NCI-H748 (cell line): ENCODE data around the gene ZRANB1.

Experiments used
- DNase-seq: peaks from one replicate; lab custom pipeline; 2025; ENCODE audit not compliant: unreplicated experiment; lab: John Stamatoyannopoulos, UW

Gene ZRANB1

DNA sequence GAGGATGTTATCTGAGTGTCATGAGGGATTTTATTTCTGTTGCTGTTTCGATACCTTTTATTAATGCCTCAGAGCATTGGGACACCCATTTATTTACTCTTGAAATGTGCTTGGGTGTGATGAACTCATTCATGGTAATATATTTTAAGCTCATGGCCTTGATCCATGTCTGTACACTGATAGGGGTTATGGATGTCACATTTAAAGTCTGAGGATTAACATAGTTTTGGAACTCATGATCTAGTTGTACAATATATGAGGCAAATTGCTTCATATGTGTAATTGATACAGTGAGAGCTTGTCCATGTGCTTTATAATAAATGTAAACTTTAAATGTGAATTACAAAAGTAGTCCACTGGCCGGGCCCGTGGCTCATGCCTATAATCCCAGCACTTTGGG is 23.0 kb upstream of the ZRANB1 start:
- DNase-seq, result no peak

DNA sequence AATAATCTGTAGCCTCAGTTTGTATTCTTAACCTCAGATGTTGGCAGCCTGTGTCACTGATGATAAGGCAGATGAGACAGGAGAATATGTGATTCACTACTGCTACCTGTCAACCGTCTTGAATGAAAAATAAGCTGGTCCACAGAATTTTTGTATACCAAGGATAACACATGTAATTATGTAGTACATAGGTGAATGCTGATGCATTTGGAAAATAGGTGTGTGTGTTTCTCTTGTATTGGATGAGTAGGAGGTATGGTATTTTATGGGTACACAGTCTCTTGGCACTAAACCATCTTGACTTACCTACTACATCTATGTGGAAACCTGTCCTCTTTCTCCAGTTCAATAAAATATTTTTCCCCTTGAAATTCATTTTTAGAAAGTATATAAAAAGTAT is 20.7 kb upstream of the ZRANB1 start:
- DNase-seq, result no peak

DNA sequence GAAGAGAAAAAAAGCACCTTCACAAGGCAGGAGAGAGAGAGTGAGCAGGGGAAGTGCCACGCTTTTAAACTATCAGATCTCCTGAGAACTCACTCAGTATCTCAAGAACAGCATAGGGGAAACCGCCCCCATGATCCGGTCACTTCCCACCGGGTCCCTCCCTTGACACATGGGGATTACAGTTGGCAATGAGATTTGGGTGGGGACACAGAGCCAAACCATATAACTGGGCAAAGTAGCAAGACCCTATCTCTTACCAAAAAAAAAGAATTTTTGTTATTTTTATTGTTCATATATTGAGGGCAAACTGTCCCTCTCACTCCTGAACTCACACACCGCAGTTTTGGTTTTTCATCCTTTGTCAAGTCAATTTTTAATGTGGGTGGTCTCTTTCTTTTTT is 18.2 kb upstream of the ZRANB1 start:
- DNase-seq, result no peak

DNA sequence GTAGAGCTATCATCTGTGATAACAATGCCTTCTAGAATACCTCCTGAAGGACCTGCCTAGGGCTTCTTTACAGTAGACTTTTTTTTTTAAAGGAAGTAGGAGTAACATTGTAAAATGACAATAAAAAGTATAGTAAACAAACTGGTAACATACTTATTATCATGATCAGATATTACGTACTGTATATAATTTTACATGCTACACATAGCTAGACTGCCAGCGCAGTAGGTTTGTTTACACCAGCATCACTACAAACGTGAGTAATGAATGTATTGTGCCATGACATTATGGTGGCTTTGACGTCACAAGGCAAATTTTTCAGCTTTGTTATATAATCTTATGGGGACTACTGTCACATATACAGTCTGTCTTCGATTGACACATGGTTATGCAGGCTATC is 15.4 kb upstream of the ZRANB1 start:
- DNase-seq, result no peak

DNA sequence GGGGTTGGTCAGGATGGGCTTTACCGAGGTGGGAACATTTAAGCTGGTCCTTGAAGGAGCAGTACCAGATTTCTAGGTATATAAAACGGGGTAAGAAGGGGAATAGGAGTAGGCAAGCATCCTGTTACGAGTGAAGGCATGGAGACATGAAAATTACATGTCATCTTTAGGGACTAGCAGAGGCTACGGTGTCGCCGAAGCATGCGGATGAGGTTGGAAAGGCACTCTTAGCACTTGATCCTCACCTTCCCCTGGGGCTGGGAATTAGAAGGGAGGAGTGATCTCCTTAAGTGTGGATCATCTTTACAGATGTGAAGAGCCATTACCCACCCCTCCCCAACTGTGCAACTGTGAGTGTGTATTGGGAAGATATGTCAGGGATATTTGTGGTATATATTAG is 13.8 kb upstream of the ZRANB1 start:
- DNase-seq, result no peak

DNA sequence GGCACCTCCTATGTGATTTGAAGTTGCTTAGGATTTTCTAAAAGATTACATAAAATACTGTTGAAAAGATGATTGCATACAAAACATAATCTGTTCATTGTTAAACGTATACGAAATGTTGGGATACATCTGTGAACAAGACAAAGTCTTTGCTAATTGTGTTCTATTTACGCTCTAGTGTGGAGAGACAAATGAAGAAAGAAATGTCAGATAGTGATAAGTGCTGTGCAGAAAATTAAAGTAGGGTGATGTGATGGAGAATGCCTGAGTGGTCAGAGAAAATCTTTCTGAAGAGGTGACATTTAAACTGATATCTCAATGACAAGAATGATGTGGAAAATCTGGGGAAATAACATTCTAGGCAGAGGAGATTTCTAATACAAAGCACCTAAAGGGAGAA is 13.4 kb upstream of the ZRANB1 start:
- DNase-seq, result no peak

DNA sequence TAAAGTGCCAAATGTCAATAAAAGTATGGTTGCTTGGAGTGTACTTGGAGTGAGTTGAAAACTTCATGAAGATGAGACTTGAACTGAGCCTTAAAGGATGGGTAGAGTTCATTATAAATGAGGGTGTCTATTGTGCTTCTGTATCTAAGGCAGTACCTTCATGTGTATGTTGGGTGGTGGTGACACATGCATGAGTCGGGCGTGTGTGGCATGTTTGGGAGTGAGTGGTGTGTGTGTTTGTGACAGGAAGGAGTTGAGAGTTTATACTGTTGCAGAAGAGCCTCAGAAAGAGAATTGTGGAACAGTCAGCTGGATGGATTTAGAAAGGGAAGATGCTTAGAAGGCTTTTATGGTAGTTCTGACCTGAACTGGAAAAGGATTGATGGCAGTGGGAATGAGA is 6.0 kb upstream of the ZRANB1 start:
- DNase-seq, result no peak

DNA sequence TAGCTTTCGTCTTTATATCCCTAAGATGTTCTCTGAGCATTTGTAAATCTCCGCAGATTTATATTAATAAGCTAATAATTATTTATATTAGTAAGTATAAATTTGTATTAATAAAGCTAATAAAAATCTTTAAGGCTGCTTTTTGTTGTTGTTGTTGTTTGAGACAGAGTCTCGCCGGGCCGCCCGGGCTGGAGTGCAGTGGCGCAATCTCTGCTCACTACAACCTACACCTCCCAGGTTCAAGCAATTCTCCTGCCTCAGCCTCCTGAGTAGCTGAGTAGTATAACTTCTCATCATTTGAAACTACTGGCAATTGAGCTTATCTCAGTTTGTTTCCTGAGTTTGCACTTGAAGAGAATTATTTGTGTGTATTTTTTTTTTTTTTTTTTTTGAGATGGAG is 5.1 kb upstream of the ZRANB1 start:
- no peak for DNase-seq

DNA sequence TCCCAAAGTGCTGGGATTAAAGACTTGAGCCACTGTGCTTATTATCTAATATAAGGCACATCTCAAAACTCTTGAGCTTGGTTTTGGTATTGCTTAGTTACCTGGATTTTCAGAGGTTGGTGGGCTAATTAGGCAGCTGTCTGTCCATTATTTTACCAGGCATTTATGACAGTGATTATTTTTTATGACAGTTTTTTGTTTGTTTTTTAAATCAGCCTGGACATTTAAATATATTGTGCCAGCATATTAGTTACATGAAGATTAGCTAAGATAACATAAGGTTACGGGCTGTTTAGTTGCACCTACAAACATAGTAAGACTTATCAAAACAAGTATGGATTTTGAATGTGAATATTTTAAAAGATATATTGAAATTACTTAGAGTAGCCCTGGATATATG is 2.6 kb upstream of the ZRANB1 start:
- peak; percentile 35 for DNase-seq

DNA sequence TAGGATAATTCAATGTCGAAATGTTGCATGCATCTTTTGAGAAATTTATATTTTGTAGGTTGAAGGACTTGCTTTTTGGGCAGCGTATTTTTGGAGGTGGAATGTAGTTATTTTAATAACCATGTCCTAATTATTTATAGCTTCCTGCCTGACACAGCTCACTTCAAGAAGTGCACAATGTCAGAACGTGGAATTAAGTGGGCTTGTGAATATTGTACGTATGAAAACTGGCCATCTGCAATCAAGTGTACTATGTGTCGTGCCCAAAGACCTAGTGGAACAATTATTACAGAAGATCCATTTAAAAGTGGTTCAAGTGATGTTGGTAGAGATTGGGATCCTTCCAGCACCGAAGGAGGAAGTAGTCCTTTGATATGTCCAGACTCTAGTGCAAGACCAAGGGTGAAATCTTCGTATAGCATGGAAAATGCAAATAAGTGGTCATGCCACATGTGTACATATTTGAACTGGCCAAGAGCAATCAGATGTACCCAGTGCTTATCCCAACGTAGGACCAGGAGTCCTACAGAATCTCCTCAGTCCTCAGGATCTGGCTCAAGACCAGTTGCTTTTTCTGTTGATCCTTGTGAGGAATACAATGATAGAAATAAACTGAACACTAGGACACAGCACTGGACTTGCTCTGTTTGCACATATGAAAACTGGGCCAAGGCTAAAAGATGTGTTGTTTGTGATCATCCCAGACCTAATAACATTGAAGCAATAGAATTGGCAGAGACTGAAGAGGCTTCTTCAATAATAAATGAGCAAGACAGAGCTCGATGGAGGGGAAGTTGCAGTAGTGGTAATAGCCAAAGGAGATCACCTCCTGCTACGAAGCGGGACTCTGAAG is 620 bp downstream of the ZRANB1 start:
- DNase-seq, result no peak

DNA sequence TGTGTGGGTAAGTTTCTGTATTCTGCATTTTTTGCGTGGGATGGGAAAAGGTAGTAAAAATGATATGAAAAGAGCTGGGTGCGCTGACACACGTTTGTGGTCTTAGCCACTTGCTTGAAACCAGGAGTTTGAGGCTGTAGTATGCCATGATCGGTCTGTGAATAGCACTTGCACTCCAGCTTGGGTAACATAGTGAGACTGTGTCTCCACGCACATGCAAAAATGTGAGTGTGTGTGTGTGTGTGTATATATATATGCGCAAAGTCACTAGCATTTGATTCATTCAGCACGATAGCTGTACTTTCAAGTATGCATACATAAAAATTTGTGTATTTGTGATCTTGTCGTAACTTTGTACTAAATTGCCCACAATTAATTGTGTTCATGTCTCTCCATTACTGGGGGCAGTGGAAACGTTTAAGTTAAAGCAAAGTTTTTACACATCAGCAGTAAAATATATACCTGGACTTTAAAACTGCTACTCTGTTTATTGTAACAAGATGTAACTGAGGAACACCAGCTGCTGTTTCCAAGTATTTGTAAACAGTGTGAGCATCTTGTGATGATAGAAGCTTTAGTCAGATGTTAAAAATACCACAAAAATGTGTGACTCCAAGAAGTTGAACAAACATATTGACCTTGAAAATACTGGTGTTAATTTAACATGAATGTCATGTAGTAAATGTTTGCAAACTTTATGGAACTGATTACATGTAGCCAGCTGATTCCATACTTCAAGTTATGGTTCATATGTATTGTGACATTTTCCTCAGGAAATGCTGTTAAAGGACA is 1.6 kb downstream of the ZRANB1 start:
- DNase-seq, result no peak

DNA sequence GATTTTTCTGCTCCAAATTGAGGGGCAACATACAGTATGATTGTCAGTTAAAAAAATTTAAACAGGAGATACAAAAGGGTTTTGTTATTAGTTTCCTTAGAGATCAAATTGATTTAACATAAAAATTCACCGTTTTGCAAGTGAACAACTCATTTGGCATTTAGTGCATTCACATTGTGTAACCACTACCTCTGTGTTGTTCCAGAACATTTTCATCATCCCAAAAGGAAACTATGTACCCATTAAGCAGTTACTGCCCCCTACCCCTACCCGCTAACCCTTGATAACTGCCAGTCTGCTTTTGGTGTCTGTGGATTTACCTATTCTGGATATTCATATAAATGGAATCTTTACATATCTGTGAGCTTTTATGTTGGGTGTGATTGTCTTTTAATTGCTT is 3.1 kb downstream of the ZRANB1 start:
- no peak for DNase-seq

DNA sequence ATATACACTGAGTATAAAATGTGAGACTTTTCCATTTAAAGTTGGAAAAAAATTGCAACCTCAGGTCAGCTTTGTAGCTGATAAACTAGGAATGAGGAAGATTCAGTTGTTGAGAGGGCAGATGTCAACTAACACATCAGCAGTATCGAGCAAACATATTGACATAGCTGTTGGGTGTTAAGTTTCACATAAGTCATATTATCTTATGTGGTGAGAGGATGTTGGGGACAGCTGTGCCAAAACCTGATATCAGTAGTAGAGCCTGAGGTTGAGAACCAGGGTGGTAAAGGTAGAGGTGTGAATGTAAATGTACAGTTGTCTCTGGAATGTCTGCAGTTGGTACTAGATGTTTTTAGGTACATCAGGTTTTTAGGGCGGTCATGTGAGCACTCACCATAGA is 5.0 kb downstream of the ZRANB1 start:
- DNase-seq, result peak; percentile 79

DNA sequence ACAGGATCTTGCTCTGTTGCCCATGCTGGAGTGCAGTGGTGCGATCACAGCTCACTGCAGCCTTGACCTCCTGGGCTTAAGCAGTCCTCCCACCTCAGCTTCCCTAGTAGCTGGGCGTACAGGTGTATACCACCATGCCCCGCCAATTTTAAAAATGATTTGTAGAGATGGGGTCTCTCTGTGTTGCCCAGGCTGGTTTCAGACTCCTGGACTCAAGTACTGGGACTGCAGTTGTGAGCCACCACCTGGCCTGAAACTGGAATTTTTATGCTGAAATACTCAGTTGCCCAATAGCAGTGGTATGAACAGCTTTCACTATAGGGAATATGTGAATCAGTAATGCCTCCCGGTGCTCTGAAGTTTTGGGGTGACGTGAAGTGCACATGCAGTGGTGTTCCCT is 7.6 kb downstream of the ZRANB1 start:
- no peak for DNase-seq

DNA sequence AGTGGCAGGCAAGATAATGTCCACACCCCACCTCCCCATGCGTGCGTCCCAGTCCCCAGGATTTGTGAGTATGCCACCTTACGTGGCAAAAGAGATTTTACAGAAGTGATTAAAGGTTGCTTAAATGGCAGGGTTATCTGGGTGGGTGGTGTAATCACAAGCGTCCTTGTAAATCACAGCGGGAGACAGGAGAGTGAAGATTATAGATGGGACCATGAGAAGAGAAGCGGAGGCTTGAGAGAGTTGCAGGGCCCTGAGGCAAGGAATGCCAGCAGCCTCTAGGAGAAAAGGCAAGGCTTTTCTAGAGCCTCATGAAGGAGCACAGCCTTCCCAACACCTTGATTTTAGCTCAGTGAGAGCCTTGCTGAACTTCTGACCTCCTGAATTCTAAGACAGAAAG is 10.2 kb downstream of the ZRANB1 start:
- no peak for DNase-seq

DNA sequence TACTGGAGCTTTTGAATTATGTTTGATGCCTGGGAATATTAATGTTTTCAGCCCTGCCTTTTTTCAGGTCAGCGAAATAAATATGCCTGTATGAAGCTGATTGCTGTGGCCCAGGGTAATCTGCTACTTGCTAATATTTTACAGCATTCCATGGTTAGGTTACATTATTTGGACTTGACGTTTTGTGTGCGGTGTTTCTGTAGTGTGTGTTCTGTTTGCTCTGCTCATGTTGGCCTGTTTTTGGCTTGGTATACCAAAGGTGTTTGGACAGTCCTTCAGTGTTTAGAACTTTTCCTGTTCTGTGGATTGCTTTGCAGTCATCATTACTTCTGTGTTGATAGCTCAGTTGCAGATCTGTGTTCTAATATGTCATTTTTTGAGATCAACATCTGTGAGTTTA is 11.5 kb downstream of the ZRANB1 start:
- DNase-seq, result no peak

DNA sequence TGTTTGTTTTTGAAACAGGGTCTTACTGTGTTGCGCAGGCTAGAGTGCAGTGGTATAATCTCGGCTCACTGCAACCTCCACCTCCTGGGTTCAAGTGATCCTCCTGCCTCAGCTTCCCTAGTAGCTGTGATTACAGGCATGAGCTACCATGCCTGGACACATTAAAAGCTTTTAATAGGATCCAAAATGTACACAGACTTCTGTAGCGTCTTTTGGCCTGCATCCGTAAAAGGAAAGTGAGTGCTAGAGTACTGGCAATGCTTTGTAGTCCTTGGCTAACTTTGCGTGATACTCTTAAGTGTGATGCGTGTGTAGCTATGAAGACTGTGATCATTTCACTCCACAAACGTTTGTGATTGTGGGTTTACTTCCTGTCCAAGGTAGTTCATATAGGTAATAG is 13.3 kb downstream of the ZRANB1 start:
- DNase-seq, result no peak

DNA sequence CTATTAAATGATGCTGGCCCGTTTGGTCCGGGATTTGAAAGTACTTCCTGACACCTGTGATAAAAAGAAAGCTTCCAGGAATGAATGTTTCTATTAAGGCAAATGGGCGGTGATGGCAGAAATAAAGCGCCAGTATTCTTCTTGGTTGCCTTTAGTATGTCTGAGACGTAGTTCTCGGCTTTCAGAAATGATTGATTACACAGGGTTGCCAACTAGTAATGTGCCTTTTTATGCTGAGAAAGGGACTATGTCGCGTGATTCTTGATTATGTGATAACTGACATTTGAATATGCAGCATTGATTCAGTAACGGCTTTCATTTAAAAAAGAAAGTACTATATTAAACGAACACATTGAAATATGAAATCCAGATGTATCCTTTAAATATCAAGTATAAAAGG is 13.9 kb downstream of the ZRANB1 start:
- DNase-seq, result no peak

DNA sequence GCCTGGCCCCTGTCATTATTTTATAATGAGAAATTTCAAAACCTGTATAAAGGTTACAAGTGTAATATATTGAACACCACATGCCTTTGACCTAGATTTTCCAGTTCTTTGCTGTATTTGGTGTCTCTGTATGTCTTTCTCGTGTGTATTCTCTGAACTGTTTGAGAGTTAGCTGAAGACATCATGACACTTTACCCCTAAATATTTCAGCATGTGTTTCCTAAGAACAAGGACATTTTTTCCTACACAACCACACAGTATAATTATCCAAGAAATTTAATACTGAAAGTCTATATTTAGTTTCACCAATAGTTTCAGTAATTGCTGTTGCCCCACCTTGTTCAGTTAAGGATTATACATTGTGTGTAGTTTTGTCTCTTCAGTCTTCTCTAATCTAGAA is 14.8 kb downstream of the ZRANB1 start:
- DNase-seq, result no peak

DNA sequence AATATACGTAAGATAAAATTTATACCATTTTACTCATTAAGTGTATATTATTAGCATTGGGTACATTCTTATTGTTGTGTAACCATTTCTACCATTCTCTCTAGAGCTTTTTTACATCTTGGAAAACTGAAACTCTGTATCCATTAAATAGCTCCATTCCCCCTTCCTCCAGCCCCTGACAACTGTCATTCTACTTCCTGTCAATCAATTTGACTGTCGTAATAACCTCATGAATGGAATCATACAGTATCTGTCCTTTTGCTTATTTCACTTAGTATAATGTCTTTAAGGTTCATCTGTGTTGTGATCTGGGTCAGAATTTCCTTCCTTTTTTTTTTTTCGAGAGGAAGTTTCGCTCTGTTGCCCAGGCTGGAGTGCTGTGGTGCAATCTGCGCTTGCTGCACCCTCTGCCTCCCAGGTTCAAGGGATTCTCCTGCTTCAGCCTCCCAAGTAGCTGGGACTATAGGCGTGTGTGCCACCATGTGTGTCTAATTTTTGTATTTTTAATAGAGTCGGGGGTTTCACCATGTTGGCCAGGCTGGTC is 15.6 kb downstream of the ZRANB1 start:
- DNase-seq, result no peak

DNA sequence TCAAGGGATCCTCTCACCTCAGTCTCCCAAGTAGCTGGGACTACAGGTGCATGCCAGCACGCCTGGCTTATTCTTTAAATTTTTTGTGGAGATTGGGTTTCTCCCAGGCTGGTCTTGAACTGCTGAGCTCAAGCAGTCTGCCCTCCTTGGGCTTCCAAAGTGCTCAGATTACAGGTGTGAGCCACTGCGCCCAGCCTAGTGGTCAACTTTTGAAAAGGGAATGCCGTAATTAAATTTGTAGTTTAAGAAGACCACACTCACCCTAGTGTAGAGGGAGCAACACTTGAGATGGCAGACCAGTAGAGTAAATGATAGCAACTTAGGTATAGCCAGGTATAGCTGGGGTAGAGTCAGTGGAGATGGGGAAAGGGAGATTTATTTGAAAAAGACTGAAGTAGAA is 17.6 kb downstream of the ZRANB1 start:
- DNase-seq, result no peak

DNA sequence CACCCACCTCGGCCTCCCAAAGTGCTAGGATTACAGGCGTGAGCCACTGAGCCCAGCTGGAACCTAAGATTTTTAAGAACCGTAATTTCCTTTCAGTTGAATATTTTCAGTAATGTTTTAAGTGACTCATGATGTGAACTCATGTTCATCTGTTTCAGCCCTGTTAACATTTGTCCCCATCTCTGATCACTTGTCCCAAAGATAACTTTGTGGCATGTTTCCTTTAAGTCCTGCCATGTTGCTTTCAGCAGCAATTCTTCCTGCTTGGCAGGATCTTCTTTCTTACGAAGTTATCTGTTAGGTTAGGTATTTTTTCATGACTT is 19.3 kb downstream of the ZRANB1 start:
- no peak for DNase-seq
